ENCODE results near the gene BPIFB6.

DNA sequence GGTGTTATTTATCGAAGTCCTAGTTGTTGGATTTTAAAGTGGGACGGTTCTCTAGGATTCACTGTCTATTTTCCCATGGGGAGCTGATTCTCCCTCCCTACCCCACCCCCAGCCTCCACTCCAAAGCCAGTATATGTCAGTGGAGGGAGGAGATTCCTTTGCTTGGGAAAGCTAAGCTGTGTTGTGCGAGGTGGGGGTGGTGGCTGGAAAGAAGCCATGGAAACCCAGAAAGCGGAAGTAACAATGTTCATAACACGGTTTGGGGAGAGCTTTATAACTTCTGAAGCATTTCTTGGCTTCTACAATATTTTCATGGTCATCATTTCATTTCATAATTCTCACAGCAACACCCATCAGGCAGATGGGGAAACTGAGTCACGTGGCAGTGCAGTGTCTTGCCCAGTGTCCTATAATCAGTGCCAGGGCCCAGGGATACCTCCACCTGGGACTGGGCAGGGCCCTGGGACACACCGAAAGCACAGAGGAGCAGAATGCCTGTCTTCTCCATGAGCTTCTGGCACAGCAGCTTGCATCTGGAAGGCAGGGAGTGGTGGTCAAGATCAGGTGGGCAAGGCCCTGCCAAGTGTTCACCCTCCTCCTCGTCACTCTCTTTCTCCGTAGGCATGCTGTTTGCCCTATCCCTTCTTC, 31.7 kb upstream of the BPIFB6 start:
- TF ChIP-seq, protein P1, sequence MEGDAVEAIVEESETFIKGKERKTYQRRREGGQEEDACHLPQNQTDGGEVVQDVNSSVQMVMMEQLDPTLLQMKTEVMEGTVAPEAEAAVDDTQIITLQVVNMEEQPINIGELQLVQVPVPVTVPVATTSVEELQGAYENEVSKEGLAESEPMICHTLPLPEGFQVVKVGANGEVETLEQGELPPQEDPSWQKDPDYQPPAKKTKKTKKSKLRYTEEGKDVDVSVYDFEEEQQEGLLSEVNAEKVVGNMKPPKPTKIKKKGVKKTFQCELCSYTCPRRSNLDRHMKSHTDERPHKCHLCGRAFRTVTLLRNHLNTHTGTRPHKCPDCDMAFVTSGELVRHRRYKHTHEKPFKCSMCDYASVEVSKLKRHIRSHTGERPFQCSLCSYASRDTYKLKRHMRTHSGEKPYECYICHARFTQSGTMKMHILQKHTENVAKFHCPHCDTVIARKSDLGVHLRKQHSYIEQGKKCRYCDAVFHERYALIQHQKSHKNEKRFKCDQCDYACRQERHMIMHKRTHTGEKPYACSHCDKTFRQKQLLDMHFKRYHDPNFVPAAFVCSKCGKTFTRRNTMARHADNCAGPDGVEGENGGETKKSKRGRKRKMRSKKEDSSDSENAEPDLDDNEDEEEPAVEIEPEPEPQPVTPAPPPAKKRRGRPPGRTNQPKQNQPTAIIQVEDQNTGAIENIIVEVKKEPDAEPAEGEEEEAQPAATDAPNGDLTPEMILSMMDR (conservative IDR thresholded peaks at IDR 0.05 in 1 of 2, IDR thresholded peaks at IDR 0.05 in 1 of 2; ENCODE audit: low read depth in 1 of 2, low read length in 2 of 2), result no peak
- no peak for TF ChIP-seq EZH2 (IDR thresholded peaks at IDR 0.05; ENCODE audit: low read length, missing control alignments)

All from fibroblast of lung (primary cell).